Ishikawa (cell line): ENCODE results near the gene THOC2.

ENCODE experiments used
- CEBPB ChIP-seq: IDR thresholded peaks from 2 replicates; pipeline ENCODE4 v1.6.1; 2012
- CREB1 ChIP-seq: IDR thresholded peaks from 2 replicates; pipeline ENCODE4 v1.6.1; 2012; ENCODE audit warnings: low read depth
- EGR1 ChIP-seq: IDR thresholded peaks from 2 replicates; pipeline ENCODE4 v1.6.1; 2012
- EP300 ChIP-seq: IDR thresholded peaks from 2 replicates; pipeline ENCODE4 v1.6.1; 2012; ENCODE audit warnings: borderline replicate concordance
- FOXM1 ChIP-seq: IDR thresholded peaks from 2 replicates; pipeline ENCODE4 v1.6.1; 2012; ENCODE audit warnings: low read depth, borderline replicate concordance
- NFIC ChIP-seq: IDR thresholded peaks from 2 replicates; pipeline ENCODE4 v1.6.1; 2012
- RAD21 ChIP-seq: IDR thresholded peaks from 2 replicates; pipeline ENCODE4 v1.6.1; 2012; ENCODE audit warnings: low read depth
- TAF1 ChIP-seq: IDR thresholded peaks from 2 replicates; pipeline ENCODE4 v1.6.1; 2012; ENCODE audit warnings: low read depth, mild to moderate bottlenecking
- TCF12 ChIP-seq: IDR thresholded peaks from 2 replicates; pipeline ENCODE4 v1.6.1; 2012; ENCODE audit warnings: low read depth
- TEAD4 ChIP-seq: IDR thresholded peaks from 2 replicates; pipeline ENCODE4 v1.6.1; 2012
- YY1 ChIP-seq: IDR thresholded peaks from 2 replicates; pipeline ENCODE4 v1.6.1; 2012; ENCODE audit warnings: low read depth
- ZBTB7A ChIP-seq: IDR thresholded peaks from 2 replicates; pipeline ENCODE4 v1.6.1; 2012; ENCODE audit warnings: low read depth
- TF ChIP-seq, protein P1 (sequence below): IDR thresholded peaks from 2 replicates; pipeline ENCODE4 v1.6.1; 2012
- TF ChIP-seq, protein P2 (sequence below): IDR thresholded peaks from 2 replicates; pipeline ENCODE4 v1.6.1; 2012; ENCODE audit warnings: low read depth, mild to moderate bottlenecking
- TF ChIP-seq, protein P3 (sequence below): IDR thresholded peaks from 2 replicates; pipeline ENCODE4 v1.6.1; 2012

THOC2 gene

DNA sequence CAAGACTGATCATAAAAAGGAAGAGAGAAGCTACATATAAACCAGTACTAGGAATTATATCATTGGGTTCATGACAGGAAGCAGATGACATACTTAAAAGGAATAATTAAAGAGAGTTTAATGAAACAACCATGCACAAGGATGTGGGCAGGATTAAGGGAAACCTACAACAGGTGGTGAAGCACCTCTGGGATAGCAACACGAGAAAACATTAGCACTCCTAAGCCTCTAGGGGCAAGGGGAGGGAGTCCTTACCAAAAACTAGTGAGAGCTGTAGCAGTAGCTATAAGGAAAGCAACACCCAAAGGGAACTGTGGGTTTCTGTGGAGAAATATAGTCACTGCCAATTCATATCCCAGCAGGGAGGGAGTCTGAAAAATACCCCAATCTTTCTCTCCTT is 7.2 kb upstream of the THOC2 start:
- TF ChIP-seq NFIC (no peak), ZBTB7A (no peak), TCF12 (no peak), EGR1 (no peak)
- TF ChIP-seq, protein P1, sequence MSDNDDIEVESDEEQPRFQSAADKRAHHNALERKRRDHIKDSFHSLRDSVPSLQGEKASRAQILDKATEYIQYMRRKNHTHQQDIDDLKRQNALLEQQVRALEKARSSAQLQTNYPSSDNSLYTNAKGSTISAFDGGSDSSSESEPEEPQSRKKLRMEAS, result no peak

DNA sequence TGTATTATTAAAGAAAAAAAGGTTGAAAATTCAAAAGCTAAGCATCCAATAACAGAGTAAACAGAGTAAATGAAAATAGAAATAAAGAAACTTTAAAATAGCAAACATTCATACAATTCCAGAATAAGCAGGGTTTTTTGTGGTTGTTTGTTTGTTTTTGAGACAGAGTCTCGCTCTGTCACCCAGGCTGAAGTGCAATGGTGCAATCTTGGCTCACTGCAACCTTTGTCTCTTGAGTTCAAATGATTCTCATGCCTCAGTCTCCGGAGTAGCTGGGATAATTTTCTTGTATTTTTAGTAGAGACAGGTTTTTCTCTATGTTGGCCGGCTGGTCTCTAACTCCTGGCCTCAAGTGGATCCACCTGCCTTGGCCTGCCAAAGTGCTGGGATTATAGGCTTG is 6.6 kb upstream of the THOC2 start:
- TF ChIP-seq EP300, result no peak
- no peak for TF ChIP-seq EGR1
- TF ChIP-seq FOXM1, result no peak
- no peak for TF ChIP-seq CEBPB
- TF ChIP-seq, protein P1, result no peak
- no peak for TF ChIP-seq TEAD4
- no peak for TF ChIP-seq TCF12
- TF ChIP-seq ZBTB7A, result no peak
- no peak for TF ChIP-seq TAF1
- TF ChIP-seq CREB1, result no peak
- TF ChIP-seq NFIC, result no peak
- TF ChIP-seq, protein P2, sequence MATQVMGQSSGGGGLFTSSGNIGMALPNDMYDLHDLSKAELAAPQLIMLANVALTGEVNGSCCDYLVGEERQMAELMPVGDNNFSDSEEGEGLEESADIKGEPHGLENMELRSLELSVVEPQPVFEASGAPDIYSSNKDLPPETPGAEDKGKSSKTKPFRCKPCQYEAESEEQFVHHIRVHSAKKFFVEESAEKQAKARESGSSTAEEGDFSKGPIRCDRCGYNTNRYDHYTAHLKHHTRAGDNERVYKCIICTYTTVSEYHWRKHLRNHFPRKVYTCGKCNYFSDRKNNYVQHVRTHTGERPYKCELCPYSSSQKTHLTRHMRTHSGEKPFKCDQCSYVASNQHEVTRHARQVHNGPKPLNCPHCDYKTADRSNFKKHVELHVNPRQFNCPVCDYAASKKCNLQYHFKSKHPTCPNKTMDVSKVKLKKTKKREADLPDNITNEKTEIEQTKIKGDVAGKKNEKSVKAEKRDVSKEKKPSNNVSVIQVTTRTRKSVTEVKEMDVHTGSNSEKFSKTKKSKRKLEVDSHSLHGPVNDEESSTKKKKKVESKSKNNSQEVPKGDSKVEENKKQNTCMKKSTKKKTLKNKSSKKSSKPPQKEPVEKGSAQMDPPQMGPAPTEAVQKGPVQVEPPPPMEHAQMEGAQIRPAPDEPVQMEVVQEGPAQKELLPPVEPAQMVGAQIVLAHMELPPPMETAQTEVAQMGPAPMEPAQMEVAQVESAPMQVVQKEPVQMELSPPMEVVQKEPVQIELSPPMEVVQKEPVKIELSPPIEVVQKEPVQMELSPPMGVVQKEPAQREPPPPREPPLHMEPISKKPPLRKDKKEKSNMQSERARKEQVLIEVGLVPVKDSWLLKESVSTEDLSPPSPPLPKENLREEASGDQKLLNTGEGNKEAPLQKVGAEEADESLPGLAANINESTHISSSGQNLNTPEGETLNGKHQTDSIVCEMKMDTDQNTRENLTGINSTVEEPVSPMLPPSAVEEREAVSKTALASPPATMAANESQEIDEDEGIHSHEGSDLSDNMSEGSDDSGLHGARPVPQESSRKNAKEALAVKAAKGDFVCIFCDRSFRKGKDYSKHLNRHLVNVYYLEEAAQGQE, result no peak
- TF ChIP-seq RAD21, result no peak

DNA sequence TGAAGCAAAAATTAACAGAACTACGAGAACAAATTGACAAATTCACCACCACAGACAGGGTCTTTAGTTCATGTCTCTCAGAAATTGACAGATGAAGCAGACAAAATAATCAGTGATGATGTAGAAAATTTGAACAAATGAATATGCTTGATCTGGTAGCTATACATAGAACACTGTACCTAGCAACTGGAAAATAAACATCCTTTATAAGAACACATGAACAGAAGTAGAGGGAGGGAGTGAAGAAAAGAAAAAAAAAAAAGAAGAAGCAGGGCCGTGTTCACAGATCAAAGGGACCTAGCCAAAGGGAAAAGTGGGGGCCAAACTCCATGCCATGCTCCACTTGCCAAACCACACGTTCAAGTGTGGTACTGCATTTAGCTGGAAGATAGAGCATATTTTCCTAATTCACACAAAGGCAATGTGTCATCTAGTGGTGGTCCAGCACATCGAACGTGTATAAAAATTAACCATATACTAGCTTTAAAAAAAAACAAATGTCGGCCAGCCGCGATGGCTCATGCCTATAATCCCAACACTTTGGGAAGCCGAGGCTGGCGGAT is 5.6 kb upstream of the THOC2 start:
- TF ChIP-seq NFIC, result no peak
- no peak for TF ChIP-seq TCF12
- no peak for TF ChIP-seq CEBPB
- TF ChIP-seq, protein P2, result no peak
- no peak for TF ChIP-seq FOXM1
- no peak for TF ChIP-seq EGR1
- no peak for TF ChIP-seq YY1
- no peak for TF ChIP-seq TEAD4
- TF ChIP-seq, protein P1, result no peak
- TF ChIP-seq TAF1, result no peak
- no peak for TF ChIP-seq RAD21
- TF ChIP-seq ZBTB7A, result no peak
- no peak for TF ChIP-seq CREB1
- no peak for TF ChIP-seq EP300
- TF ChIP-seq, protein P3, sequence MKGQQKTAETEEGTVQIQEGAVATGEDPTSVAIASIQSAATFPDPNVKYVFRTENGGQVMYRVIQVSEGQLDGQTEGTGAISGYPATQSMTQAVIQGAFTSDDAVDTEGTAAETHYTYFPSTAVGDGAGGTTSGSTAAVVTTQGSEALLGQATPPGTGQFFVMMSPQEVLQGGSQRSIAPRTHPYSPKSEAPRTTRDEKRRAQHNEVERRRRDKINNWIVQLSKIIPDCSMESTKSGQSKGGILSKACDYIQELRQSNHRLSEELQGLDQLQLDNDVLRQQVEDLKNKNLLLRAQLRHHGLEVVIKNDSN, result no peak

DNA sequence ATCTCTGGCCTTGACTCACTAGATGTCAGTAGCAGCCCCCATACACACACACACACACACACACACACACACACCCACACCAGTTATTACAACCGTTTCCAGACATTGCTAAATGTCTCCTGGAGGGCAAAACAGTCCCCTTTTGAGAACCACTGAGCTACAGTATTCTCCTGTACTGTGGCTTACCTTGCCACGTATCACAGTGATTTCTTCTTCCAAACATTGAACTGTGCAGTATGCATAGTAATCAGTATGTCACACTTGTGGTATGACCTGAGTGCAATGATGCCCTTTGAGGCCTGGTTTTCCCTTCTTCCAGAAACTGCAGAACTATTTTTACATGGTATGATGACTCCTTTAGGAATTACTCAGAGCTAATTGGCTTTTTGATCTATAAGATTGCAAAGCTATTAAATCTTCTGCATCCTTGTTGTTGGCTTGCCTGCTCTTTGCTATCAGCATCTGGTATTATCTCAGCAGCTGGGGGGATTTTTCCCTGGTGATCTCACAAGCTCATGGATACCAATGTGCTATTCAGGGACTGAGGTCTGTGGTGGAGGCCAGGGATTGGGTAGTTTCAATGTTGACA is 3.6 kb upstream of the THOC2 start:
- no peak for TF ChIP-seq RAD21
- TF ChIP-seq CEBPB, result no peak
- no peak for TF ChIP-seq TAF1
- TF ChIP-seq TEAD4, result no peak
- TF ChIP-seq NFIC, result no peak
- TF ChIP-seq, protein P1, result no peak
- no peak for TF ChIP-seq YY1
- TF ChIP-seq, protein P3, result no peak
- TF ChIP-seq EP300, result no peak
- TF ChIP-seq TCF12, result no peak
- TF ChIP-seq, protein P2, result no peak
- no peak for TF ChIP-seq EGR1
- TF ChIP-seq FOXM1, result no peak
